Stimulated activated CD4-positive, alpha-beta T cell treated with anti-CD3 and anti-CD28 coated beads, TNF-alpha, amount 100 ng/mL, for 4 hours (primary cell): ENCODE results near the gene RECK.
"Not testable (repeated sequence)": the region's sequence is repeated elsewhere in the genome, so short reads cannot be mapped to it uniquely, and the experiment has no call there.

Experiments
- DNase-seq, 3 experiments: peaks; one replicate each; pipeline ENCODE4 v3.0.0-alpha.2; 2020; ENCODE audit warnings: low read depth in 3 of 3

Gene RECK

DNA sequence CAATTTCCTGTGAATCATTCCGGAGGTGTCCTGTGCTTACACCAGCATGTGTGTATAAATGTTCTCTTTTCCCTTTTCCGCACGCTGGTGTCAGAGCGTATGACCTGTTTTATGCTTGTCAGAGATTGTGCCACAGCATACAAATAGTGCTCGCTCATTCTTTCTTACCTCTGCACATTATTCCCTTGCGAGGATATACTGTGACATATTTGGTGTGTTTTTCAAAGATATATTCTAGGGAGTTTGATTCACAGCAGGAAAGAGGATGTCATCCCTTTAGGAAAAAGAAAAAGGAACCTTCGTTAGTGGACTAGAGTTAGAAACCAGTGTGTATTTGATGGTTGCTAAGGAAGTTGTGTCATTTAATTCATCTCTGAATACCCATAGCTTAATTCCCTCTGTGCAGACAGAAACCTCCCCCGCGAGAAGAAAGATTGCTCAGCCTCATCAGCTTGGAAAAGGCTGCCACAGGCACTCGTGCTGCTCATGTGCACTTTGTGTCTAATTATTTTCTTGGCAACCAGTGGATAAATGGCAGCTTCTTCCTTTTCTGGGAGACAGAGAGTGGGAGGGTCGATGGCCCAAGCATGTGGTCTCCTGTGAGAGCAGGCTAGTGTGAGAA, 117.7 kb downstream of the RECK start:
- no peak for DNase-seq

DNA sequence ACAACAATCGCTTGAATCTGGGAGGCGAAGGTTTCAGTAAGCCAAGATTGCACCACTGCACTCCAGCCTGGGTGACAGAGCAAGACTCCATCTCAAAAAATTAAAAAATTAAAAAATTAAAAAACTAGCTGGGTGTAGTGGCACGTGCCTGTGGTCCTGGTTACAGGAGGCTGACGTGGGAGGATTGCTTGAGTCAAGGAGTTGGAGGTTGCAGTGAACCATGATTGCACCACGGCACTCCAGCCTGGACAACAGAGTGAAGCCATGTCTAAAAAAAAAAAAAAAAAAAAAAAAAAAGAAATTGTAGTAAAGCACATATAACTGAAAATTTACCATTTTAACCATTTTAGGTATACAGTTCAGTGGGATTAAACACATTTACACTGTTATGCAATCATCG, 119.4 kb downstream of the RECK start:
- DNase-seq: no peak

DNA sequence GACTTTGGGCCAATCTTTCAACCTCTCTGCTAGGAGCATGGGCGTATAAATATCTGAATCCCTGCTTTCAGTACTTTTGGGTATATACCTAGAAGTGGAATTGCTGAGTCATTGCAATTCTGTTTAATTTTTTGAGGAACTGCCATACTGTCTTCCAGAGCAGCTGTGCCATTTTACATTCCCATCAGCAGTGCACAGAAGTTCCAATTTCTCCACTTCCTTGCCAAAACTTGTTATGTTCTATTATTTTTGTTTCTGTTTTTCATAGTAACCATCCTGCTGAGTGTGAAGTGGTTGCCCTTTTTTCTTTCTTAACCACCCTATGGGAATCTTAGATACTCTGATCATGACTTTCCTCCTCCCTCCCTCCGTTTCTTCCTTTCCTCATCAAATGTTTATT, 121.4 kb downstream of the RECK start:
- no peak for DNase-seq

DNA sequence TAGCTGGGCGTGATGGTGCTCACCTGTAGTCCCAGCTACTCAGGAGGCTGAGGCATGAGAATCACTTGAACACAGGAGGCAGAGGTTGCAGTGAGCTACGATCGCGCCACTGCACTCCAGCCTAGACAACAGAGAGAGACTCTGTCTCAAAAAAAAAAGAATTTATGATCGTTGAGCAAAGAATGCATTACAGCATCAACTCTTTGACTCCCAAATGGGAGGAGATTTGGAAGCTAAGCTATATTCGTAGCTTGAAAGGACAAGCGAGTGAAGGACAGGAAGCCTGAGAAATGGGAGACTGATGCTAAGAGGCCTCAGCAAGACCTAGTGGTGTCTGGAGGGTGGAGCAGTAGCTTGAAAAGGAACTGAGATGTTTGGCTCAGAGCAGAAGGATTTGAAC, 122.2 kb downstream of the RECK start:
- no peak for DNase-seq

DNA sequence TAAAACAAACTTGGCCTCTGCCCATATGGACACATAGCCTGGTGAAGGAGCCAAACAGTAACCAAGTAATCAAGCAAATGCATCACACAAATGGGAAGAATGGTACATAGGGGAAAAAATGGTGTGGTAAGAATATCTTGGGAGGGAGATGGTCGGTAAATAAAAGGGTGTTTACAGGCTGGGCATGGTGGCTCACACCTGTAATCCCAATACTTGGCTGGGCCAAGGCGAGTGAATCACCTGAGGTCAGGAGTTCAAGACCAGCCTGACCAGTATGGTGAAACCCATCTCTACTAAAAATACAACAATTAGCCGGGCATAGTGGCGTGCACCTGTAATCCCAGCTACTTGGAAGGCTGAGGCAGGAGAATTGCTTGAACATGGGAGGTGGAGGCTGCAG, 122.8 kb downstream of the RECK start:
- DNase-seq: not testable (repeated sequence)

DNA sequence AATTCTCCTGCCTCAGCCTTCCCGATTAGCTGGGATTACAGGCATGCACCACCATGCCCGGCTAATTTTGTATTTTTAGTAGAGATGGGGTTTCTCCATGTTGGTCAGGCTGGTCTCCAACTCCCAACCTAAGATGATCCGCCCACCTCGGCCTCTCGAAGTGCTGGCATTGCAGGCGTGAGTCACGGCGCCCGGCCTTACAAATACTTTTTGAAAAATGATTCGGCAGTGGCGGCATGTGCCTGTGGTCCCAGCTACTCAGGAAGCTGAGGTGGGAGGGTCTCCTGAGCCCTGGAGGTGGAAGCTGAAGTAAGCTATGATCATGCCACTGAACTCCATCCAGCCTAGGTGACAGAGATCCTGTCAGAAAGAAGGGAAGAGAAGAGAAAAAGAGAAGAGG, 123.4 kb downstream of the RECK start:
- not testable (repeated sequence) for DNase-seq

DNA sequence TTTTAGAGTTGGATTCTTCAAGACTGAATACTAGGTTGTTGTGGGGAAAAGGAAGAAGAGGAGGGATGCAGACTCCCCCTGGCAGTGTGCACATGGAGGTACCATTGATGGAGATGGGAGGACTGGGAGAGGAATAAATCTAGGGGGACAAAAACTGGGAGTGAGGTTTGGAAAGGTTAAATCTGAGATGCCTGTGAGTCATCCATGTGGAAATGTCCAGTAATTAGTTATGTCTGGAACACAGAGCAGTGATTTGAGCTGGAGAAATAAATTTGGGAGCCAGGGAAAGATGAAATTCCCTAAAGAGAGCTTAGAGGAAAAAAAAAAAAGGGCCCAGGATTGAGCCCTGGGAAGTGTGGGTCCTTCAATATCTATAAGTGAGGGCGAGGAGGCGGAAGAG, 124.5 kb downstream of the RECK start:
- DNase-seq: no peak

DNA sequence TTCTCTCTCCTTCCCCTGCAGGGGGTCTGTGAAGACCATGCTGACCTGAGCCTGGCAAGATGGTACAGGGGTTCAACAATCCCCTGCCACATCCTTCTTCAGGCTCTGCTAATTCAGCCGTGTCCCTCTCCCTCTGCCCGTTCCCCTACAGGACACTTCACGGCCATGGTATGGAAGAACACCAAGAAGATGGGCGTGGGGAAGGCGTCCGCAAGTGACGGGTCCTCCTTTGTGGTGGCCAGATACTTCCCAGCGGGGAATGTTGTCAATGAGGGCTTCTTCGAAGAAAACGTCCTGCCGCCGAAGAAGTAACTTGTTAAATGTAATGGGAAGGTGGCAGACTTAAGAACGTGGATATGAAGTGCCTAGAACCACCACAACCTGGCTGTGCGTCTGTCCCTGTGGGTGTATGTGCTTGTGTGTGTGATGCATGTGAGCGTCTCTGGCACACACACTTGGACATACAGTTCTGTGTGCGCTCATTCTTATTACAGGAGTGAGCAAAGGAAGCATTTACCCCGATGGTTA, 125.6 kb downstream of the RECK start:
- DNase-seq: no peak

DNA sequence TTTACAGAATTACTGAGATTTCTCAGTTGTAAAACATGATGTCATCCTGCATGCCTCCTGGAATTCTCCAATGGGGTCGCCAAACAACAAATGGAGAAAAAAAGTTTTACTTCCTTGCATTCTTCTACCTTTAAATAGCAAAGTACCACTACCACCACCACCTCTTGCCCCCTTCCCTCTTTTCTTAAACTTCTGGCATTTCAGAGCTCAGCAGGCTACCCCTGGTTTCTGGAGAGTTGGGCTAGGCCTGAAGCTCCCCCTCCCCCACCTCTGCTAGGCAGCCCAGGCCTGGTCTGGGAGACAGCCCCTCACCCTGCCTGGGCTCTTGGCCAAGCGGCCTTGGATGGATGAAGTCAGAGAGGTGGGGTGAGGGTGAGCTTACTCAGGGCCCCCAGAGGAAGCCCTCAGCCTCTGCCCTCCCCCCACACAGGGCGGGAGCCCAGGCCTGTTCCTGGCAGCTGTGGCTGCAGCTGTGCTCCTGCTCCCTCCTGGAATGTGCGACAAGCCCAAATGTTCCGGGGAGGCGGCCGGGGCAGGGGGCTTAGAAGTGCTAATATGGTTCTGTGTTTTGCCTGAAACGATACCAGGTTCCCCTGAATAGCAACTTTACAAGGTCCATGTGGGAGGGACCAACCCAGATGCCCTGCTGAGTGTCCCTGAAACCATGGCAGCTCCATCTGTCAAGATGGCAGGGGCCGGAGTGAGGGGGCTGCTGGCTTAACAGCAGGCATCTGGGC, 126.5 kb downstream of the RECK start:
- DNase-seq: no peak

DNA sequence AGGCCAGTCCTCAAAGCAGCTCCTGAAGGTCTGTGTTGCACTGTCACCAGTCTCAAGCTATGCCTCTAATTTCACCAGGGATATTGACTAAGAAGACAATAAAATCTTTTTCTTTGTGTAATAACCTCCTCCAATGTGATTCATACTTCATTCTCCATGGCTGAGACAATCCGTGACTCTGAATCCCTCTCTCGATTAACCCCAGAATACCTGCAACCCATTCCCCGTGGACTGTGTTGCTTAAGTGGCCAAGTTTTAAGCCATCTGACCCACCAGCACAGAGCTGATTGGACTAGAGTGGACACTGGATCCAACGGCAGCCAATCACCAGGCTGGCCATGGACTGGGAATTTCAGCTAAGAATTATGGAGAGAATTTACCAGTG, 127.1 kb downstream of the RECK start:
- no peak for DNase-seq

DNA sequence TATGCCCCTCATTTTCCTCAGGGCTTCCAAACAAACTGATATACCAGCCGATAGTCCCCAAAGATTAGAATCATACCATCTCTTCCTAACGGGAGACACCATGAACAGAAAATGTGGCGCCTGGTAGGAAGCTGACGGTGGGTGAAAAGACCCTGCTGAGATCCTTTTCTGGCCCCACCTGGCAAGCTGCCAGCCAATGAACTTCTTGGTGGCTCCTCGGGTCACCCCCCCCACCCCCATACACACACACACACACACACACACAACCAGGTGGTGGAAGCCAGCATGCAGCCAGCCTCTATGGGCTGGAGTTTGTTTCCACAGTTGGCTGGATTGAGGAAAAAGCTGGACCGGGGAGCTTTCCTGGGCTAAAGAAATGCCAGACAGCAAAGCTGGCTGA, 127.7 kb downstream of the RECK start:
- DNase-seq: no peak

DNA sequence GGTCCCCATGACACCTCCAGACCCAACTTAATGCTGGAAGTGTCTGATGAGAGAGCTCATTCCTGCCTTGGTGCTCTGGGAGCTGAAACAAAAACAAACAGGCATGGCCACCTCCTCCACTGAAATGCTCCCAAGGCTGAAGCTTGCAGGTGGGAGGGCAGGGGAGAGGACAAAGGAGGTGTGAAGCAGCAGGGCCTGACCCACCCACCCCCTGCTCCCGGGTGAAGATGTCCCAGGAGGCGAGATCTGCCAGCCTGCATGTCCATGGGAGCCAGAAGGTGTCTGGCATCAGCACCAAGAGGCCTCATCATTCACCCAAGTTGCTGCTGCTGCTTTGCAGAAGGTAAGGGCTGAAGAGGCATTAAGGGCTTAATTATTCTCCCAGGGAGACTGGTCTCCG, 128.3 kb downstream of the RECK start:
- DNase-seq: no peak

DNA sequence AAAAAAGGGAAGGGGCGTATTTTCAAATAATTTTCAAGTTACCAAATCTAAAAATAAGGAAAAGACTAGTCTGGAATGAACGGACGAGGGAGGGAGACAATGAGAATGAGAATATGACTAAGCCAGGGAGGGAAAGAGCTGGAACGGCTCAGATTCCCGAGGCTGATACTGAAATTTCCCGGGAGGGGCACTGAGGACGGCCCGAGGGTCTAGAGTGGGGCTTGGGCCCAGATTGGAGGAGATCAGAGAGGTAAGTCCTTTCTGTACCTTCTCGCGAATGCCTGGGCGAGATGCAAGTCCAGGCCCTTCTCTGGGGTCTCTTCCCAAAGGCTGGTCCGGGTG, 129.1 kb downstream of the RECK start:
- no peak for DNase-seq

DNA sequence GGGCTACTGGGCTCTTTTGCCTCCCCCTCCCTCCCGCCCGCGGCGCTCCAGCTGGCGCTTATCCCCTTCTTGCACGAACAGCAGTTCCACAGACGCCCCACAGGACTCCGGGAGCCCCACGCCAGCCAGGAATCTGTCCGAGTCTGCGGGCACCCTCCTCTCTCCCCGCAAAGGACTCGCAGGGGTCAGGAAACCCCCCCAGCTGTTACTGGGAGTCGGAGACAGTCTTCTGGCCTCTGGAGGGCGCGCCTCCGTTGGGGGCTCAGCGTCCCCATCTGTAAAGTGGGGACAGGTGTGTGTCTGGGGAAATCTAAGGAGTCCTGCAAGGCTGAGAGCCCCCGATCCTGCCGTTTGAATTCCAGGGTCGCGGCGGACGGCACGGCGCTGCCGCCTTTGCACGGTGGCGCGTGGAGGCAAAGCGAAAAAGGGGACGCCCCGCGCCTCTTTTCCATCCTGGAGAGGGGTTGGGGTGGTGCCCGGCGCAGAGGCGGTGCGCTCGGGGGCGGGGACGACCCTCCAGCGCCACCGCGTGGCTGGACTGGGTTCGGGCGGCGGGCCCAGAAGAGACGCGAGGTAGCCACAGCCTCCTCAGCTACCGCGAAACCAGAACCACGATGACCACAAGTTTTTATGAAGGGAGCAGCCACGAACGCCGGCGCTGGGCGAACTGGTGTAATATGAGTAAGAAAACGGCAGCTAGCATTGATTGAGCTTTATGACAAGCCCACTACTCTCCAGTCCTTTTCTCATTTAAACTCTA, 129.6 kb downstream of the RECK start:
- DNase-seq: peak; percentile 68 to 74 (median 69)

DNA sequence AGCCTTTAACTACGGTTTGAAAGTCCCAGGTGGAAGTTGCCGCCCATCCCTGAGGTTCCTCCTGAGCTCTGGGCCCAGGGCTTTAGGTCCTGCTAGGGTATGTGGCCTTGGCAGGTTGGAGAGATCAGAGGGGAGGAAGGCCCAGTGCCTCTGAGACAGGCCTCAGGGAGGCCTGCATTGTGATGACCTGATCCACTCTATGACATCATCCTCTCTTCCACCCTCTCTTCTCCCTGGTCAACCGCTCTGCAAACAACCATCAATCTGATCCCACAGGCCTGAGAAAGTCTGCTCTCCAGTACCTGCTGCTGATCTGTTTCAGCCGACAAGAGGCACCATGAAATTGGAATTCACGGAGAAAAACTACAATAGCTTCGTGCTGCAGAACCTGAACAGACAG, 132.5 kb downstream of the RECK start, which contains the start of gene CCIN:
Gene CCIN, plus strand, starts transcription at position 223 of the 400 bp plus-strand sequence. Its CDS starts 115 bp downstream, at position 338.
- DNase-seq: no peak

DNA sequence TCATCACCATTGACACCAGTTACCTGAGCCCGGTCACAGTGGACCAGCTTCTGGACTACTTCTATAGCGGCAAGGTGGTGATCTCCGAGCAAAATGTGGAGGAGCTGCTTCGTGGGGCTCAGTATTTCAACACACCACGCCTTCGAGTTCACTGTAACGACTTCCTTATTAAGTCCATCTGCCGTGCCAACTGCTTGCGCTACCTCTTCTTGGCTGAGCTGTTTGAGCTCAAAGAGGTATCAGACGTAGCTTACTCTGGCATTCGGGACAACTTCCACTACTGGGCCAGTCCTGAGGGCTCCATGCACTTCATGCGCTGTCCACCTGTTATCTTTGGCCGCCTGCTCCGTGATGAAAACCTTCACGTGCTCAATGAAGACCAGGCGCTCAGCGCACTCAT, 133.0 kb downstream of the RECK start:
- DNase-seq: no peak

DNA sequence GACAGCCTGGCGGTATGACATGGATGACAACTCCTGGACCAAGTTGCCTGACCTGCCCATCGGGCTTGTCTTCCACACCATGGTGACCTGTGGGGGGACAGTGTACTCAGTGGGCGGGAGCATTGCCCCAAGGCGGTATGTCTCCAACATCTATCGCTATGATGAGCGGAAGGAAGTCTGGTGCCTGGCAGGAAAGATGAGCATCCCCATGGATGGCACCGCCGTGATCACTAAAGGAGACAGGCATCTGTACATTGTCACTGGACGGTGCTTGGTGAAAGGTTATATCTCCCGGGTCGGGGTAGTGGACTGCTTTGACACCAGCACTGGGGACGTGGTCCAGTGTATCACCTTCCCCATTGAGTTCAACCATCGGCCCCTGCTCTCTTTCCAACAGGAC, 133.8 kb downstream of the RECK start:
- no peak for DNase-seq

DNA sequence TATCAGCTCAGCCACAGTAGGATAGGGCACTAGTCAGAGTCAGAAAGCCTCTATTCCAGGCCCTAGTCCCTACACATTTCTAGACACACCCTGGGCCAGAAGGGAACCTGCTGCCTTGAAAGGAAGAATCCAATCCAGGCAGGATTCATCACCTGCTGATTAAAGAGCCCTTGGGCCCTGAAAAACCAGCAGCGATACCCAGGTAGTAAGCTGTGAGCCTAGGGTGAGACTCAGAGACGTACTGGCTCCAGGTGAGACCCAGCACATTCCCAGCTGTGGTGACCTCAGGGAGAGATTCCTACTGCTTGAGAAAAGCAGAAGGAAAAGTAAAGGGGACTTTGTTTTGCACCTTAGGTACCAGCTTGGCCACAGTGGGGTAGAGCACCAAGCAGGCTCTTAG, 137.1 kb downstream of the RECK start:
- DNase-seq: no peak
